SU-DHL-6 (cell line): Measurements from ENCODE around the gene GRID1.

ENCODE experiments used
- EZH2phosphoT487 ChIP-seq: fragments of 200-600 bp; sonication (generic), shearing (Covaris generic); conservative IDR thresholded peaks from 2 replicates; pipeline ENCODE4 v1.6.1; 2018; ENCODE audit warnings: mild to moderate bottlenecking, antibody characterized with exemption, low read length, moderate library complexity, mixed read lengths
- TF ChIP-seq, protein P1 (sequence below): fragments of 200-600 bp; sonication (generic); IDR thresholded peaks from one replicate; pipeline ENCODE4 v1.5.1; 2017; ENCODE audit warnings: antibody characterized with exemption, mild to moderate bottlenecking, low read length, moderate library complexity; ENCODE audit not compliant: insufficient read depth, poor library complexity, severe bottlenecking

DNA sequence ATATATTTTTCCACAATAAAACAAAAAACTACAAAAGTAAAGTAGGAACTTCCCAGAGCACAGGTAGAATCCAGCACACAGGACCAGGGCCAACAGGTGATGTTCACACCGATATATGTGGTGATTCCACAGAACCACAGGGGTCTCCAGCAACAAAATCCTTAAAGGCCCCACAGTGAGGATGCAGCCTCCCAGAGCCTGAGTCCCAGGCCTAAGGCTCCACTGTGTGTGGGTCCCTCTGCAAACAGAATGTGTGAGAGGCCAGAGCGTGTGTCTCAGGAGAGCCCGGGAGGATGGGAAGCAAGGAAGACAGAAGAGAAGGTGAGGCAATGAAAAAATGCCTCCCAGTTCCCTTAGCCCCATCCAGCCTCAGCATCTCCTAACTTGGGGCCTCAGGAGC is 173.9 kb downstream of the GRID1 start:
- TF ChIP-seq, protein P1, sequence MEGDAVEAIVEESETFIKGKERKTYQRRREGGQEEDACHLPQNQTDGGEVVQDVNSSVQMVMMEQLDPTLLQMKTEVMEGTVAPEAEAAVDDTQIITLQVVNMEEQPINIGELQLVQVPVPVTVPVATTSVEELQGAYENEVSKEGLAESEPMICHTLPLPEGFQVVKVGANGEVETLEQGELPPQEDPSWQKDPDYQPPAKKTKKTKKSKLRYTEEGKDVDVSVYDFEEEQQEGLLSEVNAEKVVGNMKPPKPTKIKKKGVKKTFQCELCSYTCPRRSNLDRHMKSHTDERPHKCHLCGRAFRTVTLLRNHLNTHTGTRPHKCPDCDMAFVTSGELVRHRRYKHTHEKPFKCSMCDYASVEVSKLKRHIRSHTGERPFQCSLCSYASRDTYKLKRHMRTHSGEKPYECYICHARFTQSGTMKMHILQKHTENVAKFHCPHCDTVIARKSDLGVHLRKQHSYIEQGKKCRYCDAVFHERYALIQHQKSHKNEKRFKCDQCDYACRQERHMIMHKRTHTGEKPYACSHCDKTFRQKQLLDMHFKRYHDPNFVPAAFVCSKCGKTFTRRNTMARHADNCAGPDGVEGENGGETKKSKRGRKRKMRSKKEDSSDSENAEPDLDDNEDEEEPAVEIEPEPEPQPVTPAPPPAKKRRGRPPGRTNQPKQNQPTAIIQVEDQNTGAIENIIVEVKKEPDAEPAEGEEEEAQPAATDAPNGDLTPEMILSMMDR = no peak
- no peak for TF ChIP-seq EZH2phosphoT487
